Embryonic facial prominence (tissue), 1 donor: ENCODE measurements around the gene FXYD6.
A peak's percentile ranks its signal among the peaks of the same experiment; 100 is the strongest.
"Not testable (repeated sequence)": the region's sequence is repeated elsewhere in the genome, so short reads cannot be mapped to it uniquely, and the experiment has no call there.

Experiments used
- DNase-seq: peaks from one replicate; pipeline ENCODE4 v3.0.0-alpha.2; 2016; ENCODE audit errors: extremely low spot score

Gene FXYD6

GRCh38 chr11:117876341-117877119 is at the start of gene FXYD6:
Gene FXYD6, minus strand, starts transcription at chr11:117876658. Its CDS starts 33,882 bp downstream, at chr11:117842776.
- peak; percentile 79 for DNase-seq

- DNase-seq = not testable (repeated sequence)
Measured at GRCh38 chr11:117926166-117926565, 49.7 kb upstream of the FXYD6 start.

- DNase-seq = no peak
Measured at GRCh38 chr11:117925198-117925925, 48.9 kb upstream of the FXYD6 start.

GRCh38 chr11:117924631-117925170 is 48.2 kb upstream of the FXYD6 start:
- DNase-seq = no peak

GRCh38 chr11:117923773-117924172 is 47.3 kb upstream of the FXYD6 start:
- no peak for DNase-seq

GRCh38 chr11:117923275-117923674 is 46.8 kb upstream of the FXYD6 start:
- DNase-seq = no peak

GRCh38 chr11:117921893-117922292 is 45.4 kb upstream of the FXYD6 start:
- no peak for DNase-seq

GRCh38 chr11:117921456-117921855 is 45.0 kb upstream of the FXYD6 start:
- DNase-seq = no peak

GRCh38 chr11:117919781-117920221 is 43.3 kb upstream of the FXYD6 start:
- no peak for DNase-seq

GRCh38 chr11:117919341-117919740 is 42.9 kb upstream of the FXYD6 start:
- DNase-seq = no peak

- DNase-seq = no peak
Measured at GRCh38 chr11:117918366-117919255, 42.2 kb upstream of the FXYD6 start.

- DNase-seq = no peak
Measured at GRCh38 chr11:117917591-117918151, 41.2 kb upstream of the FXYD6 start.

GRCh38 chr11:117916956-117917355 is 40.5 kb upstream of the FXYD6 start:
- no peak for DNase-seq

- no peak for DNase-seq
Measured at GRCh38 chr11:117915672-117916235, 39.3 kb upstream of the FXYD6 start.

- DNase-seq = no peak
Measured at GRCh38 chr11:117914991-117915618, 38.6 kb upstream of the FXYD6 start.

- DNase-seq = no peak
Measured at GRCh38 chr11:117914398-117914761, 37.9 kb upstream of the FXYD6 start.

- DNase-seq = no peak
Measured at GRCh38 chr11:117913736-117914397, 37.4 kb upstream of the FXYD6 start.

GRCh38 chr11:117912497-117912896 is 36.0 kb upstream of the FXYD6 start:
- DNase-seq = no peak

- DNase-seq = no peak
Measured at GRCh38 chr11:117911694-117912093, 35.2 kb upstream of the FXYD6 start.
